A673 (cell line): ENCODE data around the gene RALB. TPM values are rescaled to one million over a fixed set of nuclear protein-coding genes. Genes with fewer than 3 reads are reported as not detected.

Experiments
- BruUV-seq: library from RNA; stranded (reverse); fragments of 400-500 nt; replicated peaks from 2 replicates; lab custom pipeline; 2021; lab: Mats Ljungman, UMichigan
- CTCF ChIA-PET: fragments of 300-600 bp; sonication (Branson Sonifier 250); formaldehyde crosslinking; loops from one replicate; lab custom pipeline; 2022; ENCODE audit warnings: antibody characterized with exemption; lab: Charles Lee
- POLR2A ChIA-PET: fragments of 300-600 bp; sonication (Branson Sonifier 250); formaldehyde crosslinking; loops from one replicate; lab custom pipeline; 2022; ENCODE audit warnings: antibody characterized with exemption; ENCODE audit not compliant: low non-redundant PET; lab: Charles Lee
- DNase-seq: peaks from one replicate; pipeline ENCODE4 v3.0.0-alpha.2; 2015; ENCODE audit warnings: low spot score
- H3K27ac ChIP-seq: fragments of 200-600 bp; sonication (generic); 2 replicates; pipeline ENCODE4 v1.5.1; 2016; ENCODE audit warnings: mixed run types, low read depth, mild to moderate bottlenecking, mixed read lengths, antibody characterized with exemption, low read length; ENCODE audit not compliant: poor library complexity, severe bottlenecking
- H3K27me3 ChIP-seq: fragments of 200-600 bp; sonication (generic); replicated peaks from 2 replicates; pipeline ENCODE4 v1.6.1; 2017; ENCODE audit warnings: mixed run types, low read depth, mild to moderate bottlenecking, mixed read lengths, antibody characterized with exemption, low read length; ENCODE audit not compliant: insufficient read depth, poor library complexity
- H3K36me3 ChIP-seq: fragments of 200-600 bp; sonication (generic); 2 replicates; pipeline ENCODE4 v1.6.1; 2016; ENCODE audit warnings: mixed run types, mild to moderate bottlenecking, mixed read lengths, antibody characterized with exemption, low read length; ENCODE audit not compliant: insufficient read depth, poor library complexity, severe bottlenecking
- H3K4me1 ChIP-seq: fragments of 200-600 bp; sonication (generic); 2 replicates; pipeline ENCODE4 v1.6.1; 2017; ENCODE audit warnings: mixed run types, mild to moderate bottlenecking, mixed read lengths, antibody characterized with exemption, low read length; ENCODE audit not compliant: insufficient read depth, poor library complexity, severe bottlenecking
- H3K4me3 ChIP-seq: fragments of 200-600 bp; sonication (generic); 2 replicates; pipeline ENCODE4 v1.5.1; 2016; ENCODE audit warnings: low read depth, mixed run types, mild to moderate bottlenecking, mixed read lengths, low read length; ENCODE audit not compliant: poor library complexity, severe bottlenecking
- H3K9me3 ChIP-seq: fragments of 200-600 bp; sonication (generic); 2 replicates; pipeline ENCODE4 v1.6.1; 2016; ENCODE audit warnings: mixed run types, low read depth, mild to moderate bottlenecking, mixed read lengths, antibody characterized with exemption, low read length; ENCODE audit not compliant: poor library complexity, severe bottlenecking
- EZH2 ChIP-seq: fragments of 200-600 bp; sonication (generic); IDR thresholded peaks from 2 replicates; pipeline ENCODE4 v1.6.1; 2017; ENCODE audit warnings: borderline replicate concordance, low read depth, mild to moderate bottlenecking, mixed read lengths, antibody characterized with exemption, low read length; ENCODE audit not compliant: poor library complexity, severe bottlenecking
- intact Hi-C: fragments of 100-400 bp; cut with micrococcal nuclease; formaldehyde crosslinking; loops from one replicate; pipeline ENCODE4 v1.10.0; 2022; ENCODE audit not compliant: unreplicated experiment
- total RNA-seq: library from RNA; stranded (reverse); gene quantifications from 2 replicates; pipeline ENCODE4 v1.2.3, GENCODE V29; 2021
- TF ChIP-seq, protein P1 (sequence below): fragments of 300-800, 200-600 bp; sonication (generic); conservative IDR thresholded peaks from 2 replicates; pipeline ENCODE4 v1.5.1; 2017; ENCODE audit warnings: low read depth, mild to moderate bottlenecking, antibody characterized with exemption, low read length, moderate library complexity, mixed read lengths

The RALB gene
- total RNA-seq, 1 experiment from 2014 or later: 47.0 TPM

GRCh38 chr2:120251078-120251477 is 1.6 kb upstream of the RALB start:
- TF ChIP-seq, protein P1, sequence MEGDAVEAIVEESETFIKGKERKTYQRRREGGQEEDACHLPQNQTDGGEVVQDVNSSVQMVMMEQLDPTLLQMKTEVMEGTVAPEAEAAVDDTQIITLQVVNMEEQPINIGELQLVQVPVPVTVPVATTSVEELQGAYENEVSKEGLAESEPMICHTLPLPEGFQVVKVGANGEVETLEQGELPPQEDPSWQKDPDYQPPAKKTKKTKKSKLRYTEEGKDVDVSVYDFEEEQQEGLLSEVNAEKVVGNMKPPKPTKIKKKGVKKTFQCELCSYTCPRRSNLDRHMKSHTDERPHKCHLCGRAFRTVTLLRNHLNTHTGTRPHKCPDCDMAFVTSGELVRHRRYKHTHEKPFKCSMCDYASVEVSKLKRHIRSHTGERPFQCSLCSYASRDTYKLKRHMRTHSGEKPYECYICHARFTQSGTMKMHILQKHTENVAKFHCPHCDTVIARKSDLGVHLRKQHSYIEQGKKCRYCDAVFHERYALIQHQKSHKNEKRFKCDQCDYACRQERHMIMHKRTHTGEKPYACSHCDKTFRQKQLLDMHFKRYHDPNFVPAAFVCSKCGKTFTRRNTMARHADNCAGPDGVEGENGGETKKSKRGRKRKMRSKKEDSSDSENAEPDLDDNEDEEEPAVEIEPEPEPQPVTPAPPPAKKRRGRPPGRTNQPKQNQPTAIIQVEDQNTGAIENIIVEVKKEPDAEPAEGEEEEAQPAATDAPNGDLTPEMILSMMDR: no peak
- TF ChIP-seq EZH2: no peak
- no peak for DNase-seq
- no TSS peak for BruUV-seq
- ChIA-PET CTCF (no interaction called here), POLR2A (no interaction called here)
- Histone ChIP-seq H3K36me3 (no peaks in the 10 kb centered on the region), H3K27me3 (no peaks in the 10 kb centered on the region), H3K4me1 (peaks cover 14% of the 10 kb centered on the region), H3K27ac (no peak overlapping the region), H3K9me3 (no peaks in the 10 kb centered on the region), H3K4me3 (no peak overlapping the region)
- intact Hi-C loops: no loop called here

- ChIA-PET CTCF (interaction anchor here (0.6 kb wide), 1 partner anchor 484 kb away, joined by 3 read pairs; the partner anchor contains the start of gene GLI2), POLR2A (interaction anchor here (0.5 kb wide), 1 partner anchor 409 kb away, joined by 4 read pairs; no protein-coding TSS in a partner anchor)
- Histone ChIP-seq H3K4me3 (peak overlapping the region; percentile 78), H3K4me1 (peaks cover 10% of the 10 kb centered on the region), H3K27me3 (no peaks in the 10 kb centered on the region), H3K9me3 (no peaks in the 10 kb centered on the region), H3K27ac (no peak overlapping the region), H3K36me3 (no peaks in the 10 kb centered on the region)
- intact Hi-C loops: loop anchor here (2.0 kb wide), 1 partner anchor 61 kb away; no protein-coding TSS in a partner anchor
- TF ChIP-seq EZH2: no peak
- TF ChIP-seq, protein P1: no peak
- no TSS peak for BruUV-seq
- DNase-seq: no peak
Observed at GRCh38 chr2:120251880-120252224, 800 bp upstream of the RALB start.

DNA sequence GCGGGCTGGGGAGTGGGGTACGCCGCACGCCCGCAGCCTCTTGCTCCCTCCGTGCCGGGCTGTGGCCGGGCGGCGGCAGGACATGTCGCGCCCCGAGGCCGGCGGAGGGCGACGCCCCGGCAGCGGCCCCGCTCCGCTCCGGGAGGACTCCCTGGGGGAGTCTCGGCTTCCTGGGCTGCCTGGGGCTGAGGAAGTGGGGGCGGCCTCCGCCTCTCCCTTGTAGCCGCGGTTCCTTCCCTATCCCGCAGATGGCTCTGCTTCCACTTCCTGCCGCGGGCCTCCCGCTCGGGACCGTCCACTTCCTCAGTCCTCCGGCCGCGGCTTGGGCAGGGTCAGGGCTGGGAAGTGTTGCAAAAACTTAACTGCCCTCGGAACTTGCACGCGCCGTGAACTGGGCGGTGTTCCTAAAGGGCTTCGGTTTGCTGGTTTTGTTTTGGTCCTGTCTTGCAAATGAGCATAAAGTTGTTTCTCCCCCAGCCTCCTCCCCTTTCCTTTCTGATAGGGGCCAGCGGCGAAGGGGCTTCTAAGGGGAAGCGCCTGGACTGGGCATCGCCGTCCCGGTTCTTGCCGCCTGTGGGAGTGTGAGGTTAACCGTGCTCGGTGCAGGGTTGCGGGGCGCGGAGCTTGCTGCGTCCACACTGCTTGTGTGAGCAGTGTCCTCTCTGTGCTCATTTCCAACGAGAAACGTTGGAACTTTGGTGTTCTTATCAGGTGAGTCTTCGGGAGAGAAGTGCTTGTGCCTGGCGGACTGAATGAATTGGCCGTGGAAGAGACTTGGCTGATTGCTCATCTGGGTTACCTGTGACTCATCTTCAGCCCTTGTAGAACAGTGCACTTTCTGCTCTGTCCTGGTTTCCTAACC is 600 bp downstream of the RALB start:
- peak overlapping the region; percentile 78 for H3K4me3 ChIP-seq
- H3K27me3 ChIP-seq: no peaks in the 10 kb centered on the region
- POLR2A ChIA-PET: interaction anchor here (0.6 to 0.7 kb wide), 2 partner anchors 25 to 30 kb away, joined by 3 to 4 read pairs; no protein-coding TSS in a partner anchor
- H3K9me3 ChIP-seq: no peaks in the 10 kb centered on the region
- BruUV-seq: no TSS peak
- H3K27ac ChIP-seq: peak overlapping the region; percentile 74
- peaks cover 18% of the 10 kb centered on the region for H3K4me1 ChIP-seq
- intact Hi-C loops: loop anchor here (2.0 kb wide), 1 partner anchor 60 kb away; no protein-coding TSS in a partner anchor
- no peaks in the 10 kb centered on the region for H3K36me3 ChIP-seq
- TF ChIP-seq EZH2: no peak
- TF ChIP-seq, protein P1: peak; percentile 46
- DNase-seq: peak; percentile 76
- CTCF ChIA-PET: no interaction called here
